Heart right ventricle (tissue), 16 donors: ENCODE results near the gene SLC16A13. TPM values are rescaled to one million over a fixed set of nuclear protein-coding genes. Genes with fewer than 3 reads are reported as not detected.

Source experiments
- ATAC-seq, 8 donors: fragments of 200-7000 bp; cut with Tn5 transposase; one replicate each; pipeline ENCODE4 v1.9.1; 2020; ENCODE audit warnings: mild to moderate bottlenecking in 8 of 8, moderate library complexity in 8 of 8, moderate number of reproducible peaks in 1 of 8
- DNase-seq, 2 donors: peaks; one replicate each; pipeline ENCODE4 v3.0.0-alpha.2; 2020
- H3K27ac ChIP-seq, 10 donors: fragments of 200-600 bp; sonication (generic) in 2 of 10; one replicate each; pipeline versions ENCODE4 v1.5.0 to v1.8.0; 2020 to 2022; ENCODE audit warnings: mild to moderate bottlenecking in 3 of 10
- H3K27me3 ChIP-seq, 7 donors: fragments of 200-600 bp; one replicate each; pipeline ENCODE4 v1.8.0; 2021 to 2022; ENCODE audit warnings: mild to moderate bottlenecking in 2 of 7
- H3K36me3 ChIP-seq, 9 donors: fragments of 200-600 bp; sonication (generic) in 1 of 9; one replicate each; pipeline versions ENCODE4 v1.5.0 to v1.8.0; 2020 to 2022; ENCODE audit warnings: mild to moderate bottlenecking in 2 of 9
- H3K4me1 ChIP-seq, 9 donors: fragments of 200-600 bp; sonication (generic) in 1 of 9; one replicate each; pipeline versions ENCODE4 v1.5.0 to v1.8.0; 2020 to 2022; ENCODE audit warnings: mild to moderate bottlenecking in 4 of 9
- H3K4me3 ChIP-seq, 10 donors: fragments of 200-600 bp; sonication (generic) in 2 of 10; one replicate each; pipeline versions ENCODE4 v1.5.0 to v1.8.0; 2020 to 2022; ENCODE audit warnings: mild to moderate bottlenecking in 7 of 10, moderate library complexity in 2 of 10
- H3K9me3 ChIP-seq, 11 donors: fragments of 200-600 bp in 10 of 11; sonication (generic) in 2 of 11; one replicate each; pipeline versions ENCODE4 v1.5.0 to v1.8.0; 2013 to 2022; ENCODE audit warnings: mild to moderate bottlenecking in 2 of 11, control low read depth in 1 of 11, moderate library complexity in 1 of 11
- CTCF ChIP-seq, 9 donors: fragments of 200-600 bp; sonication (generic) in 2 of 9; IDR thresholded peaks; one replicate each; pipeline versions ENCODE4 v1.5.0 to v1.8.0; 2021 to 2022; ENCODE audit warnings: antibody characterized with exemption in 9 of 9, mild to moderate bottlenecking in 5 of 9, moderate library complexity in 1 of 9
- WGBS, 2 donors: extraction: QIAGEN DNeasy Blood & Tissue Kit; methylation state at CpG; one replicate each; pipeline ENCODE4 v1.1.7; 2013; ENCODE audit warnings: inconsistent platforms in 1 of 2; 5-methylcytosine and 5-hydroxymethylcytosine counted together
- intact Hi-C, 10 donors: fragments of 100-400 bp; cut with DNase I; formaldehyde crosslinking; loops; one replicate each; pipeline versions ENCODE4 v1.11.1 to v1.14.2; 2022
- polyA plus RNA-seq, 2 donors: library from polyadenylated mRNA; stranded (reverse); fragments of 200-250 nt; gene quantifications; one replicate each; pipeline ENCODE4 v1.2.3, GENCODE V29; 2013
- total RNA-seq, 10 donors: library from RNA; stranded (reverse); fragmentation: NEBNext Ultra II Directional in 3 of 10; extraction: Animal tissue kit (Norgen Biotek cat#: 25700) in 3 of 10; gene quantifications; one replicate each; pipeline versions ENCODE4 v1.2.1 to v1.2.4, GENCODE V29; 2021 to 2023
- donor health status: Arrhythmogenic right ventricular cardiomyopathy.
- donor health status: ischemic (EF 13 %, LVEDD 7.1; RV severe dilation, severe dysfunction).
- donor health status: healthy with polysubstance abuse.
- donor health status: DM: no; HTN: yes; CAD: no.
- donor health status: DM: no; HTN: no; CAD: no.
- donor health status: ischemic (EF 25% LVEDD 6.9; RV normal size, moderate dysfunction).
- donor health status: ischemic (EF 25% LVEDD 5.7; RV mildly dilated, moderate dysfunction).
- donor health status: healthy.
- donor health status: DM: yes; HTN: yes; CAD: no.
- donor health status: Ischemic cardiomyopathy.
- donor health status: ischemic (EF 35%, LVEDD 5.7; RV mildly dilated, moderate dysfunction).
- donor health status: nonischemic (EF 11% LVEDD 7.7; RV severe dilation, severe dysfunction).
- donor health status: DM: yes; HTN: yes; CAD: no.
- donor health status: PGD.
- donor health status: ischemic (EF 29% LVEDD 5.4; RV normal size, mild dysfunction).
- donor health status: nonischemic (EF 23%, LVEDD 6.1; RV moderate dilation, normal function).

Gene SLC16A13
- total and polyA plus RNA-seq, 12 donors = 0.70 to 2.1 (median 1.5) TPM

- peak; percentile 97 to 99 for DNase-seq
- peaks cover 0 to 32% (median 4%) of the 10 kb centered on the region in 9 donors for H3K36me3 ChIP-seq
- H3K4me3 ChIP-seq = peak overlapping the region; percentile 59 to 98 (median 92)
- intact Hi-C loops = loop anchor here in 6 of 10 donors (10.0 kb wide), 2 partner anchors 260 to 350 kb away; partner anchors contain the start of gene XAF1 (in 5 of the 6)
- peak; percentile 87 to 93 (median 90) for ATAC-seq
- H3K4me1 ChIP-seq = peaks cover 19 to 84% (median 68%) of the 10 kb centered on the region in 9 donors
- peak; percentile 70 to 97 (median 84) for TF ChIP-seq CTCF (IDR thresholded peaks at IDR 0.05)
- no peaks in the 10 kb centered on the region for H3K27me3 ChIP-seq
- WGBS, 2 donors = 0 to 2% methylated on average over 63 to 75 of the region's 75 CpGs
- H3K27ac ChIP-seq = peak overlapping the region; percentile 87 to 100 (median 96)
- no peaks in the 10 kb centered on the region for H3K9me3 ChIP-seq
Measured at GRCh38 chr17:7014261-7014994, 21.4 kb upstream of the SLC16A13 start.

- WGBS, 2 donors = 12% methylated on average over 55 to 56 of the region's 56 CpGs
- Histone ChIP-seq H3K4me1 (peaks cover 21 to 81% (median 68%) of the 10 kb centered on the region in 9 donors), H3K27ac (peak overlapping the region; percentile 87 to 100 (median 96)), H3K9me3 (no peaks in the 10 kb centered on the region), H3K4me3 (peak overlapping the region; percentile 59 to 98 (median 92)), H3K36me3 (peaks cover 0 to 24% (median 0%) of the 10 kb centered on the region in 9 donors), H3K27me3 (no peaks in the 10 kb centered on the region)
- no peak for ATAC-seq
- intact Hi-C loops = loop anchor here in 6 of 10 donors (10.0 kb wide), 2 partner anchors 260 to 350 kb away; partner anchors contain the start of gene XAF1 (in 5 of the 6)
- peak in 4 of 9 donors; percentile 0 to 33 (median 24) for TF ChIP-seq CTCF (IDR thresholded peaks at IDR 0.05)
- DNase-seq = no peak
Measured at GRCh38 chr17:7014995-7015958, 20.5 kb upstream of the SLC16A13 start.

GRCh38 chr17:7016418-7016817, 19.4 kb upstream of the SLC16A13 start:
- ATAC-seq = no peak
- no peak for TF ChIP-seq CTCF (IDR thresholded peaks at IDR 0.05)
- DNase-seq = no peak
- H3K9me3 ChIP-seq = no peaks in the 10 kb centered on the region
- no peak overlapping the region for H3K4me3 ChIP-seq
- peaks cover 19 to 81% (median 67%) of the 10 kb centered on the region in 9 donors for H3K4me1 ChIP-seq
- WGBS, 2 donors = 85 to 89% methylated on average over 3 of the region's 3 CpGs
- H3K27ac ChIP-seq = peak overlapping the region in 9 of 10 donors; percentile 7 to 100 (median 97)
- H3K36me3 ChIP-seq = peaks cover 0 to 24% (median 0%) of the 10 kb centered on the region in 9 donors
- intact Hi-C loops = loop anchor here in 6 of 10 donors (10.0 kb wide), 2 partner anchors 262 to 352 kb away; partner anchors contain the start of gene XAF1 (in 5 of the 6)
- no peaks in the 10 kb centered on the region for H3K27me3 ChIP-seq
